Esophagus (tissue), 2 donors: ENCODE results near the gene MBD3L2B. TPM values are rescaled to one million over a fixed set of nuclear protein-coding genes. Genes with fewer than 3 reads are reported as not detected.
"Not testable (repeated sequence)": the region's sequence is repeated elsewhere in the genome, so short reads cannot be mapped to it uniquely, and the experiment has no call there.

Experiments used
- H3K27ac ChIP-seq, 2 donors: one replicate each; pipeline ENCODE4 v1.5.1; 2013; ENCODE audit warnings: low read depth in 2 of 2, mild to moderate bottlenecking in 2 of 2, inconsistent platforms in 1 of 2, low read length in 1 of 2, moderate library complexity in 1 of 2
- H3K27me3 ChIP-seq, 2 donors: one replicate each; pipeline ENCODE4 v1.6.1; 2013; ENCODE audit warnings: low read length in 2 of 2, control low read depth in 1 of 2, mild to moderate bottlenecking in 1 of 2; ENCODE audit not compliant: insufficient read depth in 2 of 2, control insufficient read depth in 1 of 2
- H3K36me3 ChIP-seq, 2 donors: one replicate each; pipeline ENCODE4 v1.6.1; 2013; ENCODE audit warnings: low read length in 1 of 2; ENCODE audit not compliant: control insufficient read depth in 2 of 2, insufficient read depth in 2 of 2
- H3K4me1 ChIP-seq, 2 donors: one replicate each; pipeline ENCODE4 v1.6.1; 2013; ENCODE audit warnings: low read length in 1 of 2; ENCODE audit not compliant: control insufficient read depth in 2 of 2, insufficient read depth in 2 of 2
- H3K4me3 ChIP-seq, 2 donors: one replicate each; pipeline ENCODE4 v1.5.1; 2013; ENCODE audit warnings: low read length in 2 of 2, mild to moderate bottlenecking in 2 of 2, low read depth in 1 of 2, moderate library complexity in 1 of 2
- H3K9me3 ChIP-seq, 2 donors: one replicate each; pipeline ENCODE4 v1.6.1; 2013; ENCODE audit warnings: mild to moderate bottlenecking in 2 of 2, low read depth in 1 of 2, low read length in 1 of 2, moderate library complexity in 1 of 2; ENCODE audit not compliant: control insufficient read depth in 2 of 2, insufficient read depth in 1 of 2
- WGBS, 2 donors: extraction: QIAGEN DNeasy Blood & Tissue Kit; methylation state at CpG; one replicate each; pipeline ENCODE4 v1.1.7; 2013; 5-methylcytosine and 5-hydroxymethylcytosine counted together
- polyA plus RNA-seq, 2 donors: library from polyadenylated mRNA; stranded (reverse); fragments of 200-250 nt; gene quantifications; one replicate each; pipeline ENCODE4 v1.2.3, GENCODE V29; 2013
- donor health status: healthy with polysubstance abuse.
- donor health status: Bipolar disorder and iron deficiency.

MBD3L2B gene
- polyA plus RNA-seq: not detected

DNA sequence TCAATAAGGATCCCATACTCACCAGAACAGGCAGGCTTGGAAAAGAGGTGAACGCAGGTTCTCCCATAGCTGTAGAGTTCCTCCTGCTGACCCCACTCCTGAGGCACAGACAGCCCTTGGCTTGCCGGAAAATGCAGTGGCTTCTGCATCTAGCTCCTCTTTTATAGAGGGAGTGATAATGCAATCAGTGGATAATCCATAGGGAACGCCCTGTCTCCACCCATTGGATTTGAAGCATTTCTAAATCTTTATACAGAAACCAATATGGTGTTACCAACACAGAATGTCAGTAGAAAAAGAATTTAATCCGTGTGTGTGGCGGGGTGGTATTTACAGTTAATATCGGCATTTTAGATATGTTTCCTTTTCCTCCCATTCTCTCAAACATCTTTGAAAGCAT, at the start of gene MBD3L2B:
Gene MBD3L2B (minus strand): TSS at position 101 of the 400 bp plus-strand sequence. CDS start 34 bp downstream, at position 67.
- WGBS, 2 donors: no CpG with 5 or more reads among the region's 6 CpGs
- not testable (repeated sequence) for H3K27ac ChIP-seq, H3K4me1 ChIP-seq

DNA sequence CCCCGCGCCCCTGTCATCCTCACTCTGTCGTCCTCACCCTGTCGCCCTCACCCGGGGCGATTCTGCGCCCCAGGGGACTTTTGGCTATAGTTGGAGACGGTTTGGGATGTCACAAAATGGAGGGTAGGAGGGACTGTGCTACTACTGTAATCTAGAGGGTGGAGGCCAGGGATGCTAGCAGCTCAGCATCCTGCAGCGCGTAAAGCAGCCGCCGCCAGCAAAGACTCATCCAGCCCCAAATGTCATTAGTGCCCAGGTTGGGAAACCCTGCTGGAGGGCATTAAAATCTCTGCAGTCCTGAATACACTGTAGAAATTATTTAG, 48.6 kb upstream of the MBD3L2B start:
- peak overlapping the region; percentile 71 to 76 for H3K4me3 ChIP-seq
- H3K27ac ChIP-seq: peak overlapping the region; percentile 84 to 90
- H3K27me3 ChIP-seq: no peaks in the 10 kb centered on the region
- WGBS, 2 donors: 0 to 1% methylated on average over 12 of the region's 12 CpGs
- H3K9me3 ChIP-seq: peaks cover 0 to 3% of the 10 kb centered on the region in 2 donors
- H3K4me1 ChIP-seq: peaks cover 0 to 2% of the 10 kb centered on the region in 2 donors
- H3K36me3 ChIP-seq: peaks cover 2 to 9% of the 10 kb centered on the region in 2 donors

More for the DNA sequence above, at the start of gene MBD3L2B:
- not testable (repeated sequence) for H3K9me3 ChIP-seq, H3K36me3 ChIP-seq, H3K4me3 ChIP-seq, H3K27me3 ChIP-seq

DNA sequence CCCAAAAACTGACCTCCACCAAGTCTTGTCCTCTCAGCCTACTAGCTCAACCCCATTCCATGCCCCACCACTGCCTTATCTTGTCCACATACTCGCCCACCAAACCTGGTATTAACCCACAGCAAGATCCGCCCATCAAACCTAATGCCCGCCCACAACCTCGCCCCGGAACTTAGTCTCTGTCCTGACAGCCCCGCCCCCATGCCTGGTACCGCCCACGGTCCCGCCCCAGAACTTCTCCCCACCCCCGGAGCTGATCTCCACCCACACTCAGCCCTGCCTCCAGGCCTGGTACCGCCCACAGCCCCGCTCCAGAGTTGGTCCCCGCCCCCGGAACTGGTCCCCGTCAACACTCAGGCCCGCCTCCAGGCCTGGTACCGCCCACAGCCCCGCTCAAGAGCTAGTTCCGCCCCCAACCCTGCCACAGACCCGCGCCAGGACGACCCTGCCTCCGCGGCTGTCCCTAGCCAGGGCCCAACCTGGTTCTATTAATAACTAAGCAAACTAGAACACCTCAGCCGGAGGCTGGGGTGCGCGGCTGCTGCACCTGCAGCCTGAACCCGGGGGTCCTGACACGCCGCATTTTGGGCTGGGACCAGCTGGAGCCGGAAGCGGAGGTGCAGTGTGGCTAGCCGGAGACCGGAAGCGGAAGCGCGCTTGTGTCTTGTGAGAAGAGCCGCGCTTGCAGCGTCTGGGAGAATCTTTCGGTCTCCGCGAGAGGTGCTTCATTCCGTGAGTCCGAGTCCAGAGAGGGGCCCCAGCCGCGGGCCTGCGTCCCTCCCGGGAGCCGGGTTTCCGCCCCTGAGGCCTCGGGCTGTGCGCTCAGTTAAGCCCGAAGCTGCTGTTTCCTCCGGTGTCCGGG, 48.0 kb upstream of the MBD3L2B start, which contains the start of gene ZNF557:
Gene ZNF557 (plus strand): TSS at position 662 of the 862 bp plus-strand sequence. CDS start 5,372 bp downstream, outside the sequence.
- WGBS, 2 donors: 0 to 1% methylated on average over 51 to 56 of the region's 56 CpGs
- Histone ChIP-seq H3K4me3 (peak within 1 kb of the TSS; percentile 71 to 76), H3K4me1 (peaks cover 0 to 2% of the 10 kb centered on the region in 2 donors), H3K27me3 (no peaks in the 10 kb centered on the region), H3K27ac (peak within 1 kb of the TSS; percentile 84 to 90), H3K36me3 (peaks cover 0 to 3% of the 10 kb centered on the region in 2 donors), H3K9me3 (no peaks in the 10 kb centered on the region)

DNA sequence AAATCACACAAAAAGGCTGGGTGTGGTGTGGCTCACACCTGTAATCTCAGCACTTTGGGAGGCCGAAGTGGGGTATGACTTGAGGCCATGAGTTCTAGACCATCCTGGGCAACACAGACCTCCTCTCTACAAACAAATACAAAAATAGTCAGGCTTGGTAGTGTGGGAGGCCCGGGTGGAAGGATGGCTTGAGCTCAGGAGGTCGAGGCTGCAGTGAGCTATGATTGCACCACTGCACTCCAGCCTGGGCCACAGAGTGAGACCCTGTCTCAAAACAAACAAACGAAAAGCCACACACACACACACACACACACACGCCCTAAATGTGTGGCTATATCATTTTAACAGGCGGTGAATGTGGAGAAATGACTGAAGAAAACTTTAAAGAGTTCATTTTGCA, 47.4 kb upstream of the MBD3L2B start:
- no peaks in the 10 kb centered on the region for H3K27me3 ChIP-seq
- H3K36me3 ChIP-seq: peaks cover 0 to 3% of the 10 kb centered on the region in 2 donors
- peaks cover 0 to 2% of the 10 kb centered on the region in 2 donors for H3K4me1 ChIP-seq
- H3K4me3 ChIP-seq: no peak overlapping the region
- no peaks in the 10 kb centered on the region for H3K9me3 ChIP-seq
- WGBS, 2 donors: 83 to 88% methylated on average over 6 of the region's 6 CpGs
- H3K27ac ChIP-seq: no peak overlapping the region

DNA sequence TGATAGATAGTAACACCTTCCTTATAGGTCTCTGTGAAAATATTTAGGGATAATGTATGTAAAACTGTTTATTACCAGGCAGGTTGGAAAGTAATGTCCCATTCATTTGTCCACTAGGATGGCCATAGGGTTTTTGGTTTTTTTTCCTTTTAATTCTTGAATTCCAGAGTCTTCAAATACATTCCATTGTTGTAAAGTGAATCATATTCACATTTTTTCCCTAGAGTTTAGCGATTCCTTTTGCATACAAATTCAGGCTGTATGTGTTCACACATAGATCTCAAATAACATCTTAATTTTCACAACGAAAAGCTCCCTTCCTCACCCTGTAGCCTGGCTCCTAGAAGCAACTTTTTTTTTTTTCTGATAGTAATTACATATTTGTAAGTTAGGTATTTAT, 46.5 kb upstream of the MBD3L2B start:
- Histone ChIP-seq H3K4me3 (no peak overlapping the region), H3K27ac (no peak overlapping the region), H3K36me3 (peaks cover 0 to 3% of the 10 kb centered on the region in 2 donors), H3K9me3 (no peaks in the 10 kb centered on the region), H3K4me1 (peaks cover 0 to 2% of the 10 kb centered on the region in 2 donors), H3K27me3 (no peaks in the 10 kb centered on the region)
- 83 to 87% methylated on average over 2 of the region's 2 CpGs for WGBS, 2 donors

DNA sequence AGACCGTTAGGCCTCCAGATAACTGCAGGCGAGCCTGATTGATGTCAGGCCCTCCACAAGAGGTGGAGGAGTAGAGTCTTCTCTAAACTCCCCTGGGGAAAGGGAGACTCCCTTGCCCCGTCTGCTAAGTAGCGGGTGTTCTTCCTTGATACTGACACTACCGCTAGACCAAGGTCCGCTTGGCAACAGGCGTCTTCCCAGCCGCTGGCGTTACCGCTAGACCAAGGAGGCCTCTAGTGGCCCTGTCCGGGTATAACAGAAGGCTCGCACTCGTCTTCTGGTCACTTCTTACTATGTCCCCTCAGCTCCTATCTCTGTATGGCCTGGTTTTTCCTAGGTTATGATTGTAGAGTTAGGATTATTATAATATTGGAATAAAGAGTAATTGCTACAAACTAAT, 45.9 kb upstream of the MBD3L2B start:
- H3K27ac ChIP-seq, H3K4me1 ChIP-seq, H3K27me3 ChIP-seq, H3K4me3 ChIP-seq, H3K36me3 ChIP-seq, H3K9me3 ChIP-seq: not testable (repeated sequence)
- WGBS, 2 donors: 52 to 62% methylated on average over 13 of the region's 13 CpGs

DNA sequence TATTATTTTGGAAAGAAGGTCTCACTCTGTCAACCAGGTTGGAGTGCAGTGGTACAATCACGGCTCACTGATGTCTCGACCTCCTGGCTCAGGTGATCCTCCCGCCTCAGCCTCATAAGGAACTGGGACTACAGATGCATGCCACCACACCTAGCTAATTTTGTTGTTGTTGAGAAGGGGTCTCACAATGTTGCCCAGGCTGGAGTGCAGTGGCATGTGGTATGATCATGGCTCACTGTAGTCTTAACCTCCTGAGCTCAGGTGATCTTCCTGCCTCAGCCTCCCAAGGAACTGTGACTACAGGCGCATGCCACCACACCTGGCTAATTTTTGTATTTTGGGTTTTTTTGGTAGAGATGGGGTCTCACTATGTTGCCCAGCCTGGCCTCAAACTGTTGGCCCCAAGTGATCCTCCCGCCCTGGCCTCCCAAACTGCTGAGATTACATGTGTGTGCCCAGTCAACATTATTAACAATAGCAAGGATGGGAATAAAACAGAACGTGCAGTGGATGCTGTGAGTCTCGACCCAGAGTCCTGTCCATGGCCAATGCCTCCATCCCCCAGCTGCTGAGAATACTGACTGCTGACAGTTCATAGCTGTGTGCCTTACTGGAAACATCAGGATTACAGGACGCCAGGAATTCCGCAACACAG, 42.7 kb upstream of the MBD3L2B start:
- Histone ChIP-seq H3K4me3 (no peak overlapping the region), H3K4me1 (no peaks in the 10 kb centered on the region), H3K27me3 (no peaks in the 10 kb centered on the region), H3K36me3 (no peaks in the 10 kb centered on the region), H3K27ac (no peak overlapping the region), H3K9me3 (no peaks in the 10 kb centered on the region)
- 87 to 93% methylated on average over 9 of the region's 9 CpGs for WGBS, 2 donors

DNA sequence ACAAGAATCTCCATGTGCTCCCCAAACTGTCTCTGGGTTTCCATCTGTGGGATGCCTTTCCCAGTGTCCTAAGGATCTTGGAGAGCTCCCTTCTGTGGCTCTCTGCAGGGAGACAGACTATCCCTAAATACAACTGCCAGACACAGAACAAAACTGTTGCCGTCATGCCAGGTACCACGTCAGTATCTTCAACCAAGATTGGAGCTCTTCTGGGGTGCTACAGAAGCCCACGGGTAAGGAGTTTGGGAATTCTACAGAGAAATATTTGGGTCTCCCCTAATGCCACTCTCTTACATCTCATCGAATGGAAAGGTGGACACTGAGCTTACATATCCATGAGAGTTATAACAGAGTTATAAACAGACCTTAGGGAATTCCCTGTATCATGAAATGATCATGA, 42.1 kb upstream of the MBD3L2B start:
- no peaks in the 10 kb centered on the region for H3K4me1 ChIP-seq
- no peak overlapping the region for H3K4me3 ChIP-seq
- 83 to 85% methylated on average over 4 of the region's 4 CpGs for WGBS, 2 donors
- H3K9me3 ChIP-seq: no peaks in the 10 kb centered on the region
- H3K27me3 ChIP-seq: no peaks in the 10 kb centered on the region
- H3K36me3 ChIP-seq: no peaks in the 10 kb centered on the region
- H3K27ac ChIP-seq: no peak overlapping the region

DNA sequence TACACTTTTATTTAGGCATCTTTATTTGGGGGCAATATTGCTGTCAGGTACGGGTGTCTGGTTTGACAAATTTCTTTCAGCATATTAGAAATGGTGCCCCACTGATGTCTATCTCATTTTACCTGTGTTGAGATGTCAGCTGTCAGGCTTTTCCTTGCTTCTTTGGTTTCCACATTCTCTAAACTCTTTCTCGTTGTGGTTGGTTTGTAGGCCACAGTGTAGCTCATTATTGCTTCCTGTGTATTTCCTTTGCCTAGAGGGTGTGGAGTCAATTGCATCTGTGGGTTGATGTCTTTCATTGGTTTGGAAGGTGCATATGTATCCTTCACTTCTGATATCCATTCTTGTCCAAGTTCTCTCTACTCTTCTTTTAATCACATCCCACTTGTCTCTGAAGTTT, 38.7 kb upstream of the MBD3L2B start:
- not testable (repeated sequence) for H3K27ac ChIP-seq, H3K4me1 ChIP-seq, H3K9me3 ChIP-seq, H3K36me3 ChIP-seq, H3K27me3 ChIP-seq, H3K4me3 ChIP-seq
- 53 to 64% methylated on average over 1 of the region's 2 CpGs for WGBS, 2 donors
